NT2/D1 (cell line): ENCODE data around the gene CRP.

Source experiments
- YY1 ChIP-seq: IDR thresholded peaks from 2 replicates; pipeline ENCODE4 v1.6.1; 2011; ENCODE audit not compliant: insufficient read length, insufficient read depth
- ZNF274 ChIP-seq: IDR thresholded peaks from 2 replicates; pipeline ENCODE4 v1.6.1; 2011; ENCODE audit warnings: mild to moderate bottlenecking, low read depth, low read length

DNA sequence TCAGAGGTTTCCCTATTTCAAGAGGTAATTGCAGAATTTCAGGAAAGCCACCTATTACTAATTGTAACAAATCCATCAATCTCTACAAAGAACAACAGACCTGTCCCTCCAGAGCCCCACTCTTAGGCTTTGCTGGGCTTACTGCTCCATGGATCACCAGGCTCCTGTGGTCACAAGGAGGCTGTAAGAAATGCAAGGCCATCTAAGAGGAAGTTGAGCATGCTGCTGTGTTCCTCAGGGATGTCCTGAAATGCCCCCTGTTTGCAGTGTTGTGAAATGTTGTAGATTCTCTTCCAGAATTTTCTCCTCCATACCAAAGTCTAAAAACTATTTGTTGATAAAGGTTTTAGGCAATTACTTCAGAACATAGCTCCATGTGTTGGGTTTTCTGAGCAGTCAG, 42.0 kb upstream of the CRP start:
- no peak for TF ChIP-seq ZNF274
- no peak for TF ChIP-seq YY1
